NCI-H460 (cell line): ENCODE data around the gene MROH8. TPM values are rescaled to one million over a fixed set of nuclear protein-coding genes. Genes with fewer than 3 reads are reported as not detected.
"Not testable (repeated sequence)": the region's sequence is repeated elsewhere in the genome, so short reads cannot be mapped to it uniquely, and the experiment has no call there.

Source experiments
- DNase-seq: peaks from one replicate; pipeline ENCODE4 v3.0.0-alpha.2; 2016; ENCODE audit warnings: low read depth; ENCODE audit errors: extremely low read depth
- total RNA-seq: library from RNA; depleted of rRNA; stranded (reverse); fragments of >200 nt; shearing (Covaris generic); gene quantifications from 2 replicates; pipeline ENCODE4 v1.2.3, GENCODE V29; 2014

The MROH8 gene
- total RNA-seq, 1 experiment from 2014 or later = 0.05 TPM

DNA sequence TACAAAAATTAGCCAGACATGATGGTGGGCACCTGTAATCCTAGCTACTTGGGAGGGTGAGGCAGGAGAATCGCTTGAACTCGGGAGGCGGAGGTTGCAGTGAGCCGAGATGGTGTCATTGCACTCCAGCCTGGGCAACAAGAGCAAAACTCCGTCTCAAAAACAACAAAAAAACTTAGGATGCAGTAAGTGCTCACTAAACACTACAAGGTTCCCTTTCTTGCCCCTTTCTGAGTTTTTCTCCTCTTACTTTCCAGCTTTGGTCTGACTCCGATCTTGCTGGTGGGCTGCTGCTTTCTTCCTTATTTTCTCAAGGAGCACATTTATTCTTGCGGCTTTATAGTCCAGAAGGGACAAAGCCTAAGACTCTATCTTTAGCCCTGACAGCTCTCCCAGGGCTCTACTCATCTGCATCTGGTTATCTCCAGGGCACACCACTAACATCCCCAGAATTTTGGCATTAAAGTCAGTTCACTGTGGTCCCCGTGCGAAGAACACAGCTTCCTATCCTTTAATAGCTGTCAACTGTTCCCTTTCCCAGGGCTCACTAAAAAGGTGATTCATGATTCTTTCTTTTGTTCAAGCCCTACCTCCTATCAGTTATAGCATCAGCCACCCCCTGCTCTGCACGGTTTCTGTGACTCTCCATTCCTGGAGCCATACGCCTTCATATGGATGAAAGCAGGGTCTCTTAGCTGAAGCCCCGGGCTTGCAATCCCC is 17.4 kb downstream of the MROH8 start:
- DNase-seq = no peak

DNA sequence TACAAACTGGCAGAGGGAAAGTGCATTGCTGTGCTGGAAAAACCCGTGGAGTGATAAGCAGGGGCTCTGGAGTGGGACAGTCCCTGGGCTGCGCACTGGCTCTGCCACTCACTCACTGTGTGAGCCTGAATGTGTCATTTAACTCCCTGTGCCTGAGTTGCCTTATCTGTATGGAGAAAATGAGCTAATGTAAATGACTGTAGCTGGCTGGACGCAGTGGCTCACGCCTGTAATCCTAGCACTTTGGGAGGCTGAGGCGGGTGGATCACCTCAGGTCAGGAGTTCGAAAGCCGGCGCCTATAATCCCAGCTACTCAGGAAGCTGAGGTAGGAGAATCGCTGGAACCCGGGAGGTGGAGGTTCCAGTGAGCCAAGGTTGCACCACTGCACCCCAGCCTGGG is 18.7 kb downstream of the MROH8 start:
- no peak for DNase-seq

DNA sequence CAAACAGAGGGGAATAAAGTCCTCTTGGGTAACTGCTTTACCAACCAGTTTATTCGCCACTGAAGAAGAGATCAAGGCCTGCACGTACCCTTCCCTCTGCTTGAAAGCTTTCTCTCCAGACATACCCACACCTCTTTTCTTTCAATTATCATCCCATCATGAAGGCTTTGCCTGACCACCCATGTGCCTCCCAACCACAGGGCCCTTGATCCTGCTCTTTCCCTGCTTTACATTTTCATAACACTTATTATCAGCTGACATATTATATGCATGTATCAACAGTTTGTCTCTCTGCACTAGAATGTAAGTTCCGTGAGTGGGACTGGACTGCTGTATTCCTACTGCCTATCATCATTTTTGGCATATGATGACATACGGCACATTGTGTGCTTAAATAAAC is 21.1 kb downstream of the MROH8 start:
- DNase-seq = no peak

DNA sequence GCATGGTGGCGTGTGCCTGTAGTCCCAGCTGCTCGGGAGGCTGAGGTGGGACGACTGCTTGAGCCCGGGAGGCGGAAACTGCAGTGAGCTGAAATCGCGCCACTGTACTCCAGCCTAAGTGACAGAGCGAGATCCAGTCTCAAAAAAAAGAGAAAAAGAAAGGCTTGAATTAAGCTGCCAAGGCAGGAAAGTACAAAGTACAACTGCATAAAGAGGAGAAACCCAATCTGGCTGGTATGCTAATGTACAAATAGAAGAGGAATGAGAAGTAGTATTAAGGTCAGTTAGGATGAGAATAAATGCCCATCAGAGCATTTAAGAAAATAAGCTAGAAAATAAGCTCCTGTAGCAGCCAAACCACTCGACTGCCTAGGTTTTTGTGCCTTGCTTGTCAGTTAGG is 23.4 kb downstream of the MROH8 start:
- no peak for DNase-seq

DNA sequence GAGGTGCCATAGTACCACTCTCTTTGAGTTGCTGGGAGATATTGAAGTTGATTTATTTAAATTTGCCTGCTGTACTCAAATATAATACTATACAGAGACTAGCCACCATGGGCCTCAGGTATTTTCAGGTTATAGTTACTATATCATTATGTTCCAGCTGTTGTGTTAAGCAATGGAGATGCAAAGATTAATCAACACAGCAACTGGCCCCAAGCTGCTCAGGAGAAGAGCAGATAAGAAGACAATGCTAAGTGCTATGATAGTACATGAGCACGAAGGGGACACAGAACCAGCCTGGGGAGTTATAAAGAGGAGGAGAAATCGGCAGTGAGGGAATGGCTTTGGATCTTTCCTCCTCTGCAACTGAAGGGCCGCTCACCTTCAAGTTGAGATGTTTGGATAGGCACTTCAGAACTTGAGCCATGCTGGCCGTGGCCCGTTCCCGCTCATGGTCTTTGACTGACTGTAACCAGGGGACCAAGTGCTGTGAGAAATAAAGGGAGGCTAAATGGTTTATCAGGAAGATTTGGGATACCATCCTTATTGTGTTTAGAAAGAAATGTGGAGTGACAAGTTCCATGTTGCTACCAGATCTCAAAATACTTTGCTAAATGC is 24.6 kb downstream of the MROH8 start:
- no peak for DNase-seq

DNA sequence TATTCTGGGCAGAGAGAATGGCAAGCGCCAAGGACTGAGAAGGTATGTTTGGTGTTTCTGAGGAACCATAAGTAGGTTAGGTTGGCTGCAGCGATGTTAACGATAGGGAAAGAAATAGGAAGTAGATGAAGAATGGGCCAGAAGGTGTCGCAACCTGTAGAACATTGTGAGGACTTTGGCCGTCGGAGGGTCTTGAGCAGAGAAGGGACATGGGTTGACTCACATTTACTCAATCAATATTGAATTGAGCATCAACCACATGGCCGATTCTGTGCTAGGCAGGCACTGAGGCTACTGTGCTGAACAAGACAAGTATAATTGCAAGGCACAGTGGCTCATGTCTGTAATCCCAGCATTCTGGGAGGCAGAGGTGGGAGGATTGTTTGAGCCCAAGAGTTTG is 27.1 kb downstream of the MROH8 start:
- no peak for DNase-seq

DNA sequence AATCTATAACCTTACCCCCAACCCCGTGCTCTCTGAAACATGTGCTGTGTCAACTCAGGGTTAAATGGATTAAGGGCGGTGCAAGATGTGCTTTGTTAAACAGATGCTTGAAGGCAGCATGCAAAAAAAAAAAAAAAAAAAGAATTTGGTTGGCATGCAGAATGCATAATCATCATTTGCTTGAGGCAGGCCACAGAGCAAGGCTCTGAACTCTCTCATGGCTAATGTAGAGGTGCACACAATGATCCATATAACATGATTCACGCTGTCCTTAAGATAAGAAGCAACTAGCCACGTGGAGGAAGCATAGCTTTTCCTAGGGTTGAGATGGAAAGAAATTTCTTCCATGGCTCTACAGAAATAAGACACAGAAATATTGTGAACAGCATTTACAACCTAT is 27.8 kb downstream of the MROH8 start:
- no peak for DNase-seq

DNA sequence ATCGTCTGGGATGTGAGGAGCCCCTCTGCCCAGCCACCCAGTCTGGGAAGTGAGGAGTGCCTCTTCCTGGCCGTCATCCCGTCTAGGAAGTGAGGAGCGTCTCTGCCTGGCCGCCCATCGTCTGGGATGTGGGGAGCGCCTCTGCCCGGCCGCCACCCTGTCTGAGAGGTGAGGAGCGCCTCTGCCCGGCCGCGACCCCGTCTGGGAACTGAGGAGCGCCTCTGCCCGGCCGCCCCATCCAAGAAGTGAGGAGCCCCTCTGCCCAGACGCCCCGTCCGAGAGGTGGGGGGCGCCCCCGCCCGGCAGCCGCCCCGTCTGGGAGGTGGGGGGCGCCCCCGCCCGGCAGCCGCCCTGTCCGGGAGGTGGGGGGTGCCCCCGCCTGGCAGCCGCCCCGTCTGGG is 28.5 kb downstream of the MROH8 start:
- DNase-seq = not testable (repeated sequence)

DNA sequence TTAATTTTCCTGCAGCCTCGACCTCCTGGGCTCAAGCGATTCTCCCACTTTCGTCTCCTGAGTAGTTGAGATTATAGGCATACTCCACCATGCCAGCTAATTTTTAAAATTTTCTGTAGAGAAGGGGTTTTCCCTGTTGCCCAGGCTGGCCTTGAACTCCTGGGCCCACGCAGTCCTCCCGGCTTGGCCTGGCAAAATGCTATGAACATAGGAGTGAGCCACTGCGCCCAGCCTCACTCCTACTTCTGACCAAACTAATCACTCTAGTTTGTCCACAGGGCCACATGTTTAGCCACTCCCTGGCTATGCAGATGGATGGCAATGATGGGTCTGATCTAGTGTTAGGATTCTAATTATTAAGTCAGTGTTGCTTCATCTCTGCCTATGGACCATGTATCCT is 32.1 kb downstream of the MROH8 start:
- DNase-seq = no peak

DNA sequence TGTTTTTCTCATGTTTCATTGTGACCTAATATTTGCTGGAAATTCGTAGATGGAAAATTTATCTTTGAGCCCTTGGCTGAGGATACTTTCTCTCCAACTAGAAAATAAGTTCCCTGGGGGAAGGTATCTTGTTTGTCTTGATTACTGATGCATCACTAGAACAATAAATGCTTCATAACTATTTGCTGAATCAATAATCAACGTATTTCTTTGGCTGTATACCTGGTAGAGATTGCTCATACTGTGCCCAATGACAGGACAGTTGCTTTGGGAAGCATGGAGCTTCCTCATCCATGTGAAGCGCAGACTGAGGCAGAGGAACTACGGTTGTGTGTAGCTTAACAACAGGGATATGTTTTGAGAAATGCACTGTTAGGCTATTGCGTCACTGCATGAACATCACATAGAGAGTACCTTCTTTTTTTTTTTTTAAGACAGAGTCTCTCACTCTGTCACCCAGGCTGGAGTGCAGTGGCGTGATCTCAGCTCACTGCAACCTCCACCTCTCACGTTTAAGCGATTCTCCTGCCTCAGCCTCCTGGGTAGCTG is 34.4 kb downstream of the MROH8 start:
- DNase-seq = no peak

DNA sequence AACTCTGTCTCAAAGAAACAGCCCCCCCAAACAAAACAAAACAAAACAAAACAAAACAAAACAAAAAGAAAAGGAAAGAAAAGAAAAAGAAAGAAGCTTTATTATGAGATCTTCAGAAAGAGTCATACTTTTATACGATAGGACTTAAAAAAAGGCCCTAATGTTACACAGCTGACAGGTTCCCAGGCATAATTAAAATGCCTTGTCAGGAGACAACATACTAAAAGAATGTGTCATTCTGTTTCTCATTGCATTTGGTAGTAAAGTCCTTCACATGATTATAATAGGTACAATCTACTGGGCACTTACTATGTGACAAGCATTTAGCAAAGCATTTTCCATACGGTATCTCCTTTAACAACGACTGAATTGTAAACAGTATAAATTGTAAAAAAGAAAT is 36.6 kb downstream of the MROH8 start:
- no peak for DNase-seq

DNA sequence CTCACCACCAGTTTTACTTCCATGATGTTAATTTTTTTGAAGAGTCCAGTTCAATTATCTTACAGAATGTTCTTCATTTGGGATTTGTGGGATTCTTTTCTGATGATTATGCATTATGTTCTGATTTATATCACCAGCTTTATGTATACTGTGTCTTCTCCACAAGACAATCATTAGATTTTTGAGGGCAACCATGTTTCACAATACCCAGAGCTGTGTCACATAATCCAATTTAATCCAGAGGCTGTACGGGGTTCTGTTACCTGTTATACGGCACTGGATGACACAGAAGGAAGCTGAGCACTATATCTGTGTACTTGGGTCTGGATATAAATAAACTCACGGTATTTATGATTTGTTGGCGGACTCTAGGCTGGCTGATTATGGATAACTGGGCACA is 41.8 kb downstream of the MROH8 start:
- DNase-seq = no peak

DNA sequence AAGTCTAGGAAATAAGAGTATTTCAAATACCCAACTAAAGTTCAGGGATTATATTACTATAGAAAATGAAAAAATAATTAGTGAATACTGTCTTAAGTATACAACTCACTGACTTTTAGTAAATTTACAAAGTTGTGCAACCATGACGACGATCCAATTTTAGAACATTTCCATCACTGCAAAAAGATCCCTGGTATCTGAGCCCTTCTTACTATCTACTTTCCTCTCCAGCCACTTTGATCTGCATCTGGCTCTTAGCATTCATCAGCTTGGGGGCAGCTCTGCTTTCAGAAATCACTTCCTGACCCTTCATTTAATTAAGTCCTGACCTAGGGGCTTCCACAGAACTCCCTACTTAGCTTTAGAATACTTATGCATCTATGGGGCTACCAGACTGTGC is 45.4 kb downstream of the MROH8 start:
- no peak for DNase-seq

DNA sequence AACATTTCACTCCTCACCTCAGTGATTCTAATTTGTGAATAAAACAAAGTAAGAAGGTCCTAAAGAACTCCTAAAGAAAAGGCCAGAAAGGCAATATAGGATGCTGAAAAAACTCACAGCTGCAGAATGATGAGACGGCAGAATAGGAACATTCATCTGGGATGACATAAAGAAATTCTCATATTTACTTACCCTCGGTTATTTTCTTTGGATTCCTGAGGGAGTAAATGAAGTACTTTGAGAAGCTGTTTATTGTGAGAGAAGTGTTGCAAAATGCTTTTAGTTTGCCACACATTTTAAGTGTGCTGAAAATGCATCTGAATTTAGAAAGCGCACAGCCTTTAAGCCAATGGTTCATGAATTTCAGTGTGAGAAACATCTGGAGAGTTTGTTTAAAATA is 47.9 kb downstream of the MROH8 start:
- DNase-seq = no peak

DNA sequence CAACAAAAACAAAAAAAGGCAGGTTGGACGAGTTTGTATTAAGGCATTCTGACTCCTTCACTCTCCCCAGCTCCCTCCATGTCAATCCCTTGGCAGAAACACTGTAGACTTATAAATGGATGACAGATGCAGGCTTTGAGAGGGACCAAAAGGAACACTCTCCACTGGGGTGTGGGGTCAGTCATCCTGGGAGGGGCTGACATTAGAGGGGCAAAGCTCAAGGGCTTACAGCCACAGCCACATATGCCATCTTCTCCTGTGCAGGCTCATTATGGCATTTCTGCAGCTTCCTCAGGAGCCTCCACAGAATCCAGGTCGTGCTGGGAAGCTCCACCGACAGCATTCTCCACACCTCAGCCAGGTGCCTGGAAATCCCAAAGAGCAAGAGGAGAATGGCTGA is 50.5 kb downstream of the MROH8 start:
- DNase-seq = no peak

DNA sequence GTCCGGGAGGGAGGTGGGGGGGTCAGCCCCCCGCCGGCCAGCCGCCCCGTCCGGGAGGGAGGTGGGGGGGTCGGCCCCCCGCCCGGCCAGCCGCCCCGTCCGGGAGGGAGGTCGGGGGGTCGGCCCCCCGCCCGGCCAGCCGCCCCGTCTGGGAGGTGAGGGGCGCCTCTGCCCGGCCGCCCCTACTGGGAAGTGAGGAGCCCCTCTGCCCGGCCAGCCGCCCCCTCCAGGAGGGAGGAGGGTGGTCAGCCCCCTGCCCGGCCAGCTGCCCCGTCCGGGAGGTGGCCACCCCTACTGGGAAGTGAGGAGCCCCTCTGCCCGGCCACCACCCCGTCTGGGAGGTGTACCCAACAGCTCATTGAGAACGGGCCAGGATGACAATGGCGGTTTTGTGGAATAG is 53.1 kb downstream of the MROH8 start:
- DNase-seq = not testable (repeated sequence)

DNA sequence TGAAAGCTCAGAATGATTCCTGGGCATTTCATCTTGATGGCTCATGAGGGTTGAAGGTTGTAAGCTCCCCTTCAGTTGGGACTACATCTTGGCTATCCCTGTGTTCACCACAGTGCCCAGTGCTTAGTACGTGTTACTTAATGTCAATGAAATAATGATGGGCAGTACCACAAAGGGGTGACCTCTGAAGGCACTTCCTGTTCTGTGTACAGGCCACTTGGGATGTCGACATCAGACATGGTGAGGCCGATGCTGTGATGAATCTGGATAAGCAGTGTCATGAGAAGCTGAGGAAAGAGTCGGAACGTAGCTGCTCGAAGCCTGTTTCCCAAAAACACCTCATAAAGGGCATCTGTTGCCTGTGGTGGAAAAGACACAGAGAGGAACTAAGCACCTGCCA is 55.9 kb downstream of the MROH8 start:
- no peak for DNase-seq

DNA sequence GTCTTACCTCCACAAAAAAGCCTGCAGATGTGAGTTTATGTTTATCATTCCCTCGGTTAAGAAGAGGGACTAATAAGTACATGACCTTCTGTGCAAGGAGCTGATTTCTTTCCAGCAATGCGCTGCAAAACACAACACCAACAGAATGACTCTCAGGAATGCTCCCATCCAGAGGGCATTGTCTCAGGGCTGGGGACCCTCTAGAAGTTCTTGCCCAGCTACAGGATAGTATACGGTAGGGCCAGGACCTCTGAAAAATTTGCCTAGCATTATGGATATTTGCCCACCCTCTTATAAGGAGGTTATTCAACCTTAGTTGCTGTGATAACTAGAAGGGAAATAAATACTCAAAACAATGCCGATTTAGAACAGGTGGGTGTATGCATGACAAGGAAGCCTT is 58.9 kb downstream of the MROH8 start:
- DNase-seq = no peak

DNA sequence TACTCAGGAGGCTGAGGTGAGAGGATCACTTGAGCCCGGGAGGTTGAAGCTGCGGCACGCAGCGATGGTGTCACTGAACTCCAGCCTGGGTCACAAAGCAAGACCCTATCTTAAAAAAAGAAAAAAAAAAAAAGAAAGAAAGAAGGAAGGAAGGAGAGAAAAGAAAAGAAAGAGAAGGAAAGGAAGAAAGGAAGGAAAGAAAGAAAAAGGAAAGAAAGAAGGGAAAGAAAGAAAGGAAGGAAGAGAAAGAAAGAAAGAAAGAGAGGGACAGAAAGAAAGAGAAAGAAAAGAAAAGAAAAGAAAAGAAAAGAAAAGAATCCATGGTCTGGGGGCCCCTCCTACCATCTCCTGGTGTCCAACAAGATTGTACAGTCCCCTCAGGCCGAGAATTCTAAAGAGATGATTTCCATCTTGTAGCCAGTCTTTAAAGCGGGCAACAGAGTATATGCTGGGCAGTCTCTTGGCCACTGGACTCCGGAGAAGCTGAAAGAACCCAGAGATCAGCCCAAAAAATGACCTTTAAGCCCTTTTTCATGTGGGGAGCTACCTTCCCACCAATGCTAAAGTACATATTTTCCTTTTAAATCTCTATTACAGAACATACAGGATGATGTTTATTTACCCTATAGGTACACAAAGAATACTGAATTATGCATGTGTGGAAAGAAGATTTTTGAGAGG is 59.9 kb downstream of the MROH8 start:
- no peak for DNase-seq

DNA sequence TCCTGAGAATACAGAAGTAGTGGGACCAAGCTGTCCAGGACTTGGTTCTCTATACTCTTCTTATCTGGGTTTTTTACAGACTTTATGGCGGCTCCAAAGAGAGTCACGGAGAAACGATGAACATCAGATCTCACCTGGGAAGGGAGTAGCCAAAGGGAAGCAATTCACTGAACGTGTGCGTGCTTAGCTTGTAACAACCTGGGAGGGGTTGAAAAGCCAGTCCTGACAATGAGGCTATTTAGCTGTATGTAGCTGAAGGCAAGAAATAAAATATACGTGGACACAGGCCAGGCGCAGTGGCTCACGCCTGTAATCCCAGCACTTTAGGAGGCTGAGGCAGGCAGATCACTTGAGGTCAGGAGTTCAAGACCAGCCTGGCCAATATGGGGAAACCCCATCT is 65.3 kb downstream of the MROH8 start:
- no peak for DNase-seq

DNA sequence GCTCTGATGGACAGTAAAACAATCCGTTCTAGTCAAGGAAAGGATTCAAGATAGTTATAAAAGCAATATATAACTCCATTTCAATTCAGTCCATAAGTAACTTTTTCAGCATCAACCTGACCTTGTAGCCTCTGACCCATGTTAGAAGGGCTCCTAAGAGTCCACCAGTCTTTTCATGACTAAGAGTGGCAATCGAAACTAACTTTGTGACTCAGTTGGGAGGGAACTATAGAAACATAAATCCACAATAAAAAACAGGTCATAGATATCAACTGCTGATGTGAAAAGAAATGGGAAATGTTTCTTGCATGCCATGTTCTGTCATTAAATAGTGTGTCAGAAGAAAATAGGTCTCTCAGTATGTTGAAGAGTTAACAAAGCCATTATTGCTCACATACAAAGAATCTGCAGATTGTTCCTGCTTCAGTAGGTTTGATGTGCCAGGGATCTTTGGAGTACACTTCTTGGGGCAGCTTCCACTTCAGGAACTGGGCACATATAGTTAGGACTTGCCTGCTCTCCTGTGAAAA is 67.4 kb downstream of the MROH8 start:
- no peak for DNase-seq

DNA sequence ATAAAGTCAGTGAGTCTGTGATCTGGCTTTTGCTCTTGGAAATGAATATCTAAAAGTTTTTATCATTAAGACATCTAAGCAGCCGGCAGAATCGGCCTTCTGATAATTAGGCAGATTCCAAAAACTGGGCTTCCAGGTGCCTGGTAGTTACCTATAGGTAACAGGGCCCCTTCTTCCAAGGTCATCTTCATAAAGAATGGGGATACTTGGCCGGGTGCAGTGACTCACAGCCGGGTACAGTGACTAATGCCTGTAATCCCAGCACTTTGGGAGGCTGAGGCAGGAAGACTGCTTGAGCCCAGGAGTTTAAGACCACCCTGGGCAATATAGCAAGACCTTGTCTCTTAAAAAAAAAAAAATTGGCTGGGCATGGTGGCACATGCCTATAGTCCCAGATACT is 70.7 kb downstream of the MROH8 start:
- no peak for DNase-seq
